ENCODE data around the gene MAD1L1.

DNA sequence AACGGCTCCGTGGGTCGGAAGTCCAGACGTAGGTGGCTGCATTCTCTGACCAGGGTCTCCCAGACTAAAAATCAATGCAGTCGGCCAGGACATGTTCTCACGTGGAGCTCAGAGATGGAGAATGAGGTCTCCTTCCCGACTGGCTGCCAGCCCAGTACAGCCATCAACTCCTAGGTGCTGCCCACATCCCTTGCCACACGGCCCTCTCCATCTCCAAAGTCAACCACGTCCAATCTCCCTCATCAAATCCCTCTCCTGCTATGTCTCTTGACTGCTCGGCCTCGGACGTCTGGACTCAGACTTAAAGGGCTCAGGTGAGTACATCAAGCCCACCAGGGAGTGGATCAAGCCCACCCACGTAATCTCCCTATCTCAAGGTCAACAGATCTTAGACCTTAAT, 6.9 kb downstream of the MAD1L1 start:
- TF ChIP-seq, protein P1, sequence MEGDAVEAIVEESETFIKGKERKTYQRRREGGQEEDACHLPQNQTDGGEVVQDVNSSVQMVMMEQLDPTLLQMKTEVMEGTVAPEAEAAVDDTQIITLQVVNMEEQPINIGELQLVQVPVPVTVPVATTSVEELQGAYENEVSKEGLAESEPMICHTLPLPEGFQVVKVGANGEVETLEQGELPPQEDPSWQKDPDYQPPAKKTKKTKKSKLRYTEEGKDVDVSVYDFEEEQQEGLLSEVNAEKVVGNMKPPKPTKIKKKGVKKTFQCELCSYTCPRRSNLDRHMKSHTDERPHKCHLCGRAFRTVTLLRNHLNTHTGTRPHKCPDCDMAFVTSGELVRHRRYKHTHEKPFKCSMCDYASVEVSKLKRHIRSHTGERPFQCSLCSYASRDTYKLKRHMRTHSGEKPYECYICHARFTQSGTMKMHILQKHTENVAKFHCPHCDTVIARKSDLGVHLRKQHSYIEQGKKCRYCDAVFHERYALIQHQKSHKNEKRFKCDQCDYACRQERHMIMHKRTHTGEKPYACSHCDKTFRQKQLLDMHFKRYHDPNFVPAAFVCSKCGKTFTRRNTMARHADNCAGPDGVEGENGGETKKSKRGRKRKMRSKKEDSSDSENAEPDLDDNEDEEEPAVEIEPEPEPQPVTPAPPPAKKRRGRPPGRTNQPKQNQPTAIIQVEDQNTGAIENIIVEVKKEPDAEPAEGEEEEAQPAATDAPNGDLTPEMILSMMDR (conservative IDR thresholded peaks at IDR 0.05; ENCODE audit: low read length), result no peak
- no peak for TF ChIP-seq EZH2phosphoT487 (IDR thresholded peaks at IDR 0.05; ENCODE audit: borderline replicate concordance, low read depth, low read length)

Data from OCI-LY7 (cell line).